Inferior parietal cortex (tissue), 1 donor: ENCODE data around the gene SAMD11.
"Not testable (repeated sequence)": the region's sequence is repeated elsewhere in the genome, so short reads cannot be mapped to it uniquely, and the experiment has no call there.

Experiments used
- DNase-seq: peaks from one replicate; pipeline ENCODE4 v3.0.0-alpha.2; 2016; ENCODE audit errors: extremely low spot score

The SAMD11 gene

DNA sequence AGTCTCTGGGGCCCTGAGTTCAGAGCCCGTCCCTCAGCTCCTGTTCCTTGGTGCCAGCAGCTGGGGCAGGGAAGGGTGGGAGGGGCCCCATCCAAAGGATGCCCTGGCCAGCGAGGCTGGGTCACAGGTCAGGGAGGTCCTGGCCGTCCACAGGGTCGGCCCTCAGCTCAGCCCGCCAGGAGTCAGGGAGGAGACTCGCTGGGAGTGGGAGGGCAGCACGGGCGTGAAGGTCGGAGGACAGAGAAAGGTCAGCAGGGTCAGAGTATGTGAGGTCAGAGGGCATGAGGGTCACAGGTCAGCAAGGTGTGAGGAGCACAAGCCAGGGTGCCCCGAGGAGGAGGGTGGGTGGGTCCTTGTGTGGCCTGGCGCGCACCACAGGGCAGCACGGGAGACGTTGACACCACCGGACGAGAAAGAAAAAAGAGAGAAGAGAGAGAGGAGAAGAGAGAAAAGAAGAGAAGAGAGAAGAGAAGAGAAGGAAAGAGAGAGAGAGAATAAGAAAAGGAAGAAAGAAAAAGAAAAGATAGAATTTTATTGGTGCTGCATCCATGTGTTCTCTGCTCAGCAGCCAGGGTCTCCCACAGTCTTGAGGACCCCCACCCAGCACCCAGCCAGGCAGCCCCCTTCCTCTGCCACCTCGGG, 51.1 kb downstream of the SAMD11 start:
- no peak for DNase-seq

DNA sequence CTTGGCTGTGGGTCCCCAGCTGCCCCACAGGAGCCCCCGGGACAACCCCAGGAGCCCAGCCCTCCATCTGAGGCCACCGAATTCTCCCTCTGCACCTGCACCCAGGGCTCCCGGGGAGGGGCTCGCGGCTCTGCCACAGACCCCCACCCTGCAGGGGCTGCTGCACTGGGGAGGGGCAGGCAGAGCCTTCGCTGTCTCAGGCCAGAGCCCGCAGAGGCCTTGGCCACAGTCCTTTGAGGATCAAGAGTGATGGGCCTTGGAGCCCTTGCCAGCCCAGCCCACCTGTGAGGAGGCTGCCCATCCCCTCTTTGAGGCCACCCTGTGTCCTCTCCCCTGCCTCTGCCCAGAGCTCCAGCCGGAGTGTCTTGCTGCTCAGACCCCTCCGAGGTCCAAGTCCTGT, 51.6 kb downstream of the SAMD11 start:
- no peak for DNase-seq

DNA sequence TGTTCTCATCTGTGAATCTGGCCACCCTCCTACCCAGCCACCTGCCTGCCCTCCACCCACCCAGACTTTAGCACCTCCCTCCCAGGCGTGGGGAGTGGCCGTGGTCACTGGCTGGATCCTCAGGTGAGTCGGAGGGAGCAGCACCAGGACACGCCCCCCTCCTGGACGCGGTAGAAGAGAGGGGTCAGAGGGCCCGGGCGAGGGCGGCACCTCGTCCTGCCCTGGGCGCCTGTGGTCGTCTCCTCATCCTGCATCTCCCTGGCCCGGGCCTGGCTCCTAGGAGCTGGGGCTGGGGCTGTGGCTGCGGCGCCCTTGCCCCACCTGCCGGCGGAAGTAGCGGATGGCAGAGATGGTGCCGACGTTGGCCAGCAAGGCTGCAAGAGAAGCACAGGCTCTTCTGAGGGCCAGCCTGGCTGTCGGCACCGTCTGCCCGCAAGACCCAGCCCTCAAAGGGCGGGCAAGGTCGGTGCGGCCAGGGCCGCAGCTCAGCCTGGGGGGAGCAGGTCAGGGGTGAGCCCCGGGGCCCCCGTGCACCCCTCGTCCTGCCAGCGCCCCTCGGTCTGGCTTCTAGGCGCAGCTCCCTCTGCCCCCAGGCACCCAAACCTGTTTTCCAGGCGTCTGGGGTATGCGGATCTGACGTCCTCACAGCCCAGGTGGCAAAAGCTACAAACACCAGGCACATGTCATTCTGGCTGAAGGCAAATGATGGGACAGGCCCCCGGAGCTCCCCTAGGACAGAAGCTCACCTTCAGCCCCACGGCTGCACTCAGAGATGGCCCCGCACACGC, 52.4 kb downstream of the SAMD11 start:
- no peak for DNase-seq

DNA sequence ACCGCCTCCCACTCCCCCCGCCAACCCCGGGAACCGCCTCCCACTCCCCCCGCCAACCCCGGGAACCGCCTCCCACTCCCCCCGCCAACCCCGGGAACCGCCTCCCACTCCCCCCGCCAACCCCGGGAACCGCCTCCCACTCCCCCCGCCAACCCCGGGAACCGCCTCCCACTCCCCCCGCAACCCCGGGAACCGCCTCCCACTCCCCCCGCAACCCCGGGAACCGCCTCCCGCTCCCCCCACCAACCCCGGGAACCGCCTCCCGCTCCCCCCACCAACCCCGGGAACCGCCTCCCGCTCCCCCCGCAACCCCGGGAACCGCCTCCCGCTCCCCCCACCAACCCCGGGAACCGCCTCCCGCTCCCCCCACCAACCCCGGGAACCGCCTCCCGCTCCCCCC, 53.1 kb downstream of the SAMD11 start:
- not testable (repeated sequence) for DNase-seq

DNA sequence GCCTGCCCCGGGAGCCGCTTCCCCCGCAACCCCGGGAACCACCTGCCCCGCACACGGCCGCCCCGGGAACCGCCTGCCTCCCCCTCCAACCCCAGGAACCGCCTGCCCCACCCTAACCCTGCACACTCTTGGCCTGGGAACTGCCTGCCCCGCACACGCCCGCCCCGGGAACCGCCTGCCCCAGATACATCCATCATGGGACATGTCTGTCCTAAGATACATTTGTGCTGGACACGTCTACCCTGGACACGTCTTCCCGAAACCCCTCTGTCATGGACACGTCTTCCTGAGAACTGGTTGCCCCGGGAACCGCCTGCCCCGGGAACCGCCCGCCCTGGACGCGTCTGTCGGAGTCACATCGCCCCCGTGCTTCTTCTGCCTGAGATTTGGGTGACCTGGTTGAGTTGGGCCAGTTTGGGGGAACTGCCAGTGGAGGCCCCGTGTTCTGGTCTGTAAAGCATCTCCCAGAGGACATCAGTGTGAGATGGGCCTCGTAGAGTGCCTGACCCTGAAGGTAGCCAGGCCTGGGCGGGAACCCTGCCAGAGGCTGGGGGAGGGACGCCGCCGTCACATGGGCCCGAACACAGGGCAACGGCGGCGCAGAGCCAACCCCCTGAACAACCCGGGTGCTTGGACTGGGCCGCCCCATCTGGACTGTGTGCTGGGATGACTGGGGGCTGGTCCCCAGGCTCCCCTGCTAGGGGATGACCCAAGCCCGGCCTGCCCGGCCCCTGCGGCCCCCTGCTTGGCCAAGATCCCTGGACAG, 54.5 kb downstream of the SAMD11 start:
- DNase-seq: no peak

DNA sequence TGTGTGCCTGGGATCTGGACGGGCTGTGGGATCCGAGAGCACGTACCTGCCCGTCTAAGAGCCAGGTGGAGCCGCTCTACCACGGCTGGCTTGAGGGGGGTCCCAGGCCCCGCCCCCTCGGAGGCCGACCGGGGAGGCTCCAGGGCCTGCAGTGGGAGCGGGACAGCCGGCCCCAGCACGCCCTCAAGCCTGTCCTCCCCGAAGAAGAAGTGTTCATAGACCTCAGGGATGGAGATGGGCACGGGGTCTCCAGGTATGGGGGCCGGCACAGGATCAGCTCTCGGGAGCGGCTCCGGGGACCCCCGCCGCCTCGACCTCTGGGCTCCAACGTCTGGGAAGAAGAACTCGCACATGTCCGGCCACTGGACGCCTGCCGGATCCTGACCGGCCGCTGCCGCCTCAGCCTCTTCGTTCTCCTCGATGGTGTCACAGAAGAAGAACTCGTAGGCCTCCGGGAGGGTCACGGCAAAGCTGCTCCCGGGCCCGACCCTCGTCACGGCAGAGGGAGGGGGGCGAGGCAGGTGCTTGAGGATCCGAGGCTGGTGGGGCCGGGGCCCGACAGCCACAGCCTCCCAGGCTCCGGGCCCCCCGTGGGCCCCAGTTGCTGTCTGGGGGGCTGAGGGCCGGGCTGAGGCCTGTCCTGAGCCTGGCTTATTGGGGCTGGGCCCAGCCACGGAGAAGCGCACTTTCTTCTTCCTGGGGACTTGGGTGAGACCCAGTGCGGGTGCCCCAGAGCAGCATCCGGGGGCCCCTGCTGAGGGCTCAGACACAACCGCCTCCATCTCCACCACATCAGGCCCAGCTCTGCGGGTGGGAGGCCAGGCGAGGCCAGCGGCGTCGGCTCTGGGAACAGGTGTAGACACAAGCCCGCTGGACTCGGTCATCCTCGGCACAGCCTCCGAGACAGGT, 55.4 kb downstream of the SAMD11 start:
- no peak for DNase-seq

DNA sequence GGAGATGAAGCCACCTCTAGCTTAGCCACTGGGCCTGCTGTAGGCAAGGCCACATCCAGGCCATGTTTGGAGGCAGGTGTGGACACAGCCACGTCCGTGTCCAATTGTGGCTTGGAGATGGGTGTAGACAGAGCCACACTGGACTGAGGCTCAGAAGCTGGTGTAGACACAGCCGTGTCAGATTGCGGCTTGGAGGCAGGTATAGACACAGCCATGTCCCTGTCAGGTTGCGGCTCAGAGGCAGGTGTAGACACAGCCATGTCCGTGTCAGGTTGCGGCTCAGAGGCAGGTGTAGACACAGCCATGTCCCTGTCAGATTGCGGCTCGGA, 56.0 kb downstream of the SAMD11 start:
- DNase-seq: no peak

DNA sequence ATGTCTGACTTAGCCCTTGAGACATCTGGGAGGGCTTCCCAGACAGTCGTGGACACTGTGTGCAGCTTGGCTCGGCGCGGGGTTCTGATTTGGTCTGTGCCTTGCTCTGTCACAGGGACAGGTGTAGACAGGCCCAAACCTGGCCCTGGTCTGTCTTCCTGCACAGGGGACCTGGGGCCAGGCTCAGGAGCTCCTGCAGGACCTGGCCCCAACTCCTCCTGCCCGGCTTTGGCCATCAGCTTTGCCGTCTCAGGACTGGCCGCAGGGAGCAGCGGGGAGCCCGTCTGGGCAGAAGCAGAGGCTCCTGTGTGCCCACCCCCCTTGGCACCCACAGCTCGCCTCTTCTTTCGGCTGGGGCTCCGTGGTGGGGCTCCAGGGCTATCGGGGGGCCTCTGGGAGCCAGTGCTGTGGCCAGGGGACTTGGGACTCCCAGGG, 56.4 kb downstream of the SAMD11 start:
- DNase-seq: no peak

DNA sequence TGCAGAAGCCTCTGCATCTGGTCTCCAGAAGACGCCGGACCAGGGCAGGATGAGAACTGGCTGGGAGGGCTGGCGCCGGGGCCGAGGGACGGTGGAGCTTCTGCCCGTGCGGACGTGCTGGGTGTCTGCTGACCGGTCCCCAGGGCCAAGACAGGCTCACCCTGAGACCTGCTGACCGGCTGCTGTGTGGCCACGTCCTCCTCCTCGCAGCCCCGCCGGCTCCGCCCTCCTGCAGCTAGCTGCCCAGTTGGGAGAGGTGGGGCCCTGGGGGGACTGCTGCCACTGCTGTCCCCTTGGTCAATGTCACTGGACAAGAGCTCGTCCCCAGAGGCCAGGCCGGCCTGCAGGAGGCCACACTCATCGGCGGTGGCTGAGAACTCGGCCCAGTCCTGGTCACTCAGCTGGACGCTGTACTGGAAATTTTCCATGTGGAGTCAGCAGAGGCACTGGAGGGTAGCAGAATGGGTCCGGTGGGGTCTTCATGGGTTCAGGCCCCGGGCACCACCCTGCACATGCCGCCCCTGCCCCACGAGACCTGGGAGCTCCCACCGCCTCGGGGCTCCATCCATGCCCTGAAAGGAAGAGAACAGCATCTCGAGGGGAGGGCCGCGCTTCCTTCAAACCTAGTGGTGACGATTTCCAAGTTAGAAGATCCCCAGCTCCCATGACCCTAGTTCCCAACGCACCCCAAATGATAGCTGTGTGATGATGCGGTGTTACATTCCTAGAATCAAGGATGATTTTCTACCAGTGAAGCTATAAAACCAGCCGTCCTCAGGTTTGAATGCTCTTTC, 57.1 kb downstream of the SAMD11 start:
- no peak for DNase-seq

DNA sequence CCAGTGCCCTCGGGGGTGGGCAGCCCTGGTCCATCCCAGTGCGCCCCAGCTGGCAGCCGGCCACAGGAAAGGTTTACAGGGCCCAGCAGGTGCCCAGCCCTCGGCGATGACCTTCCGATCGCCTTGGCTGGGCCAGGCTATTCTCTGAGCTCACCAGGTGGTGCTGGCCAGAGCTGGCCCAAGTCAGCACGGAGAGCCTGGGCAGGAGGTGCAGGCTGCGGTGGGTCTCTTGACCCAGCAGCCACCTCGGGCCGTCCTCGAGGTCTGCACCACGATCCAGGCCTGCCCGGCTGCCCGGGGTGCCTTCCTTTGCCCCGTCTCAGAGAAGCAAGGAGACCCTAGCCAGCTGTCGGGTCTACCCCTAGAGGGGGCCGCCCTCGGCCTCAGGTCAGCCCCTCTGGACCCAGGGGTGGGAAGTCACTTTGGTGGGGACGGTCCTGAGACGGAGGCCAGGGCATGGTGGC, 57.8 kb downstream of the SAMD11 start:
- DNase-seq: no peak

DNA sequence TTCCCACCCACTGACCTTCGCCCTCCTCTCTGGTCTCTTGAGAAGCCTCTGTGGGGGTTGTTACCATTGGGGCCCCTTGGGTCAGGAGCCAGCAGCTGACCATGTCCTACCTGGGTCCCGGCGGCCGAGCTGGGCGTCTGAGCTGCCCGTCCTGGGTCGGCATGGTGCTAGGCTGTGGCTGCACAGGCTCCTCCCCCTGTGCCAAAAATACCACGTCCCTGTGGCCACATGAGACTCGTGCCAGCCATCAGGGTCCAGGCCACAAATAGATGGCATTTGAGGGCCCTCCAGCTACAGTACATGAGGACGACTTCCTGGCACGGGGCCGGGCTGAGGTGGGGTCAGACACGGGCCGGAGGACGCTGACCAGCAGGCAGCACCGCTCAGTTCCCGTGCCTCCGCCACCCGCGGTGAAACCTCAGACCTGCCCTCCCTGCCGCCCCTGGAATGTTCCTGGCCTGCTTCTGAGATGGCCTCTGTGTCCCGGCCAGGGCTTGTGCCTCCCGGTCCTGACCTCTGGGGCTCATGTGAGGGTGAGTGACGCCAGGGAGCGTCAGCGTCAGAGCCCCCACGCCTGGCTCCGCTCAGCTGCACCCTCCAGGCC, 58.3 kb downstream of the SAMD11 start, which contains the start of gene PERM1:
TSS of gene PERM1 (minus strand) at position 139 of the 604 bp plus-strand sequence. CDS start 1,064 bp downstream, outside the sequence.
- DNase-seq: no peak

DNA sequence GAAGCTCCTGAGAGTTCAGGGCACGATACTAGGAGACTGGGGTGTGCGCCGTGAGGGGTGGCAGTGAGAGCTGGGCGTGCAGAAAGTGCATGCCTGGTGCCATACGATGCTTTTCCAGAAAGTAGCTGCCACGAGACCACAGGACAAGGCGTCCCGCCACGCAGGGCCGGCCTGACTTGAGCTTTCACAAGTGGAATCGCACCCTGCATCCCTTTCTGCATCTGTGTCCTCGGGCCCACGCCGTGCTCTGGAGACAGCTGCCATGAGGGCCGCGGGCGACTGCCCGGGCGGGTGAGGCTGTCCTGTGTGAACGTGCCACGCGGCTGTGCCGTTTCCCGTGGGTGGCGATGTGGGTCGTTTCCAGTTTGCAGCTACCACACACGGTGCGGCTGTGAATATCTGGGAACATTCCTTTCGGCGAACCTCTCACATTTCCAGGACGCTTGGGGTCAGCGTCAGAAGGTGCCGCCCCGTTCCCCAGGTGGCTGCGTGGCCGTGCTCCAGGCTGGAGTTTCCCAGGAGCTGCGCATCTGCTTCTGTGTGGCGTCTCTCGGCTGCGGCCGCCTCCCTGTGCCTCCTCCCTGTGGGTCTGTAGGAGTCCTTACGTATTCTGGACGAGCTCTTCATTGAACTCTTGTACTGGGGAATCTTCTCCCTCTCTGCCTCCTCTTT, 59.2 kb downstream of the SAMD11 start:
- no peak for DNase-seq

DNA sequence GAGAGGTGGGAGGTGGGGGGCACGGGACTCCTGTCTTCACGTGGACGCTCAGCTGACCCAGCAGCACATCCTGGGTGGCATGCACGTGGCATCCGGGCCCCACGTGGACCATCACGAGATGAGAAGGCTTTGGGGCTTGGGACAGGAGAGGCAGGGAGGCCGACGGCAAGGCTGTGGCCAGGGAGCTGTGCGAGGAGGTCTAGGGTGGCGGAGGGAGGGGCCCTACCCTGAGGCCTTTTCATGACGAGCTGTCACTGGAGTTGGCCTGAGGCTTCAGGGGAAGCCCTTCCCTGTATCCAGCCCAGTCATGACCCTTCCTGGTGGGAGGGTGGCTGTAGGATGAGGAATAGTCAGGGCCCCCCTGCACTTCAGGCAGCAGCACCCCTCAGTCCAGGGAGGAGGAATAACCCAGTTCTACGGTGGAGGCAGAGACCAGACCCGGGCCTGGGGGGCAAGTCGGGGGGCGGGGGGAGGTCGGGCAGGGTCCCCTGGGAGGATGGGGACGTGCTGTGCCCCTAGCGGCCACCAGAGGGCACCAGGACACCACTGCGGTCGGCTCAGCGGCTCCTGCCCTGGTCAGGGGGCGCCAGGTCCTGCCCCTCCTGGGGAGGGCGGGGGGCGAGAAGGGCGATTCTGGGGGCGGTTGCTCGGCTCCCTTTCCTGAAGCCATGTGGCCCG, 60.2 kb downstream of the SAMD11 start:
- DNase-seq: no peak

DNA sequence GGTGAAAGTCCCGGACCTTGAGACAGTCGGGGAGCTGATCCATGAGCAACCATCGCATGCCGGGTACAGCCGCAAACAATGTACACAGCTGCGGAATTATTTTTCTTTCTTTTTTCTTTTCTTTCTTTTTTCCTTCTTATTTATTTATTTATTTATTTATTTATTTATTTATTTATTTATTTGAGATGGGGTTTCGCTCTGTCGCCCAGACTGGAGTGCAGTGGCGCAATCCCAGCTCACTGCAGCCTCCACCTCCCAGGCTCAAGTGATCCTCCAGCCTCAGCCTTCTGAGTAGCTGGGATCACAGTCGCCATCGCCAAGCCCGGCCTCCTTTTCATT, 60.7 kb downstream of the SAMD11 start:
- no peak for DNase-seq

DNA sequence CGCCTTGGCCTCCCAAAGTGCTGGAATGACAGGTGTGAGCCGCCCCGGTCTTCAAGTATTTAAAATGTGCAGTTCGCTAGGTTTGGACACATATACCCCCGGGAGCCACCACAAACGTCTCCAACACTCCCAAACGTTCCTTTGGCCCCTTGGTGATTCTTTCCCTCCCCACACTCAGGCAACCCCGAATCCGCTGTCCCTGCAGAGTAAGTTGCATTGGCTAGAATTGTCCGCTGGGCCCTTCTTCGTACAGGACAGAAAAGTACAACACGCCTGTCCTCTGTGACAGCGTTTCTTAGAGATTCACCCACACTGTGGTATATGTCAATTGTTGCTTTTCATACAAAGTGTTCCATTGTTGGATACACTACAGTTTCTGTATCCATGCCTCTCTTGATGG, 61.4 kb downstream of the SAMD11 start:
- no peak for DNase-seq

DNA sequence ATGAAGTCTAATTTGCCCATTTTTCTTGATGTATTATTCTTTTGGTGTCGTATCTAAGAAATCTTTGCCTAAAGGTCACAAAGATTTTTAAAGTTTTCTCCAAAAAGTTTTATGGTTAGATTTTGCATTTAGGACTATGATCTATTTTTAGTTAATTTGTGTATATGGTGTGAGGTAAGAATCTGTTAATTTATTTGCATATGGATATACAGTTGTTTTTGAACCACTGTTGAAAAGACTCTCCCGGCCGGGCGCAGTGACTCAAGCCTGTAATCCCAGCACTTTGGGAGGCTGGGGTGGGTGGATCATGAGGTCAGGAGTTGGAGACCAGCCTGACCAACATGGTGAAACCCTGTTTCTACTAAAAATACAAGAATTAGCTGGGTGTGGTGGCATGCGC, 64.3 kb downstream of the SAMD11 start:
- DNase-seq: not testable (repeated sequence)

DNA sequence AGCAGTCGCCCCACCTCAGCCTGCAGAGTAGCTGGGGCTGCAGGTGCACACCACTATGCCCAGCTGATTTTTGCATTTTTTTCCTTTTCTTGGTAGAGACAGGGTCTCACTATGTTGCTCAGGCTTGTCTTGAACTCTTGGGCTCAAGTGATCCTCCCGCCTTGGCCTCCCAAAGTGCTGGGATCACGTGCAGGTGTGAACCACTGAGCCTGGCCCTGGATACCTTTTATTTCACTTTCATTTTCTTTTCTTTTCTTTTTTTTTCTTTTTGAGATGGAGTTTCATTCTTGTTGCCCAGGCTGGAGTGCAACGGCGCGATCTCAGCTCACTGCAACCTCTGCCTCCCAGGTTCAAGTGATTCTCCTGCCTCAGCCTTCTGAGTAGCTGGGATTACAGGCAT, 67.6 kb downstream of the SAMD11 start:
- DNase-seq: not testable (repeated sequence)

DNA sequence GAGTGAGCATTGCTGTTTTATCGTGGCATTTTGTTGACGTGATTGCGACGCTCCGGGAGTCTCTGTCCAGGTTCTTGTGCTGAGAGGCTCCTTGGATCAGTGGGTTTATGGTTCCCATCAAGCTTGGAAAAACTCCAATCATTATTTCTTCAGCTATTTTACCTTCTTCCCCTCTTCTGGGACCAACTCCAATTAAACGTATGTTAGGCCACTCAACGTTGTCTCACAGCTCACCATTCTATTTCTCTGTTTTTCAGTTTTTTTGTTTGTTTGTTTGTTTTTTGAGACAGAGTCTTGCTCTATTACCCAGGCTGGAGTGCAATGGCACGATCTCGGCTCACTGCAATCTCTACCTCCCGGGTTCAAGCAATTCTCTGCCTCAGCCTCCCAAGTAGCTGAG, 68.2 kb downstream of the SAMD11 start:
- DNase-seq: no peak

DNA sequence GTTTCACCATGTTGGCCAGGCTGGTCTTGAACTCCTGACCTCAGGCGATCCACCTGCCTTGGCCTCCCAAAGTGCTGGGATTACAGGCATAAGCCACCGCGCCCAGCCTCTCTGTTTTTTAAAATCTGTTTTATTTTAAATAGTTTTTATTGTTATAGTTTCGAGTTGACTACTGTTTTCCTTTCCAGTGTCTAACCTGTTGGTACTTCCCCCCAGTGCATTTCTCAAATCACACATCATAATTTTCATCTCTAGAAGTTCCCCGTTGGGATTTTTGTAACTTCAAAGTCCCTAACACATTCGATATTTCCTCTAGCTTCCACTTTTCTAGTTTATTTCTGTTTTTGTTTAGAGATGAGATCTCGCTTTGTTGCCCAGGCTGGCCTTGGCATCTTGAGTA, 68.6 kb downstream of the SAMD11 start:
- no peak for DNase-seq
